Prostate gland (tissue), 2 donors: ENCODE measurements around the gene RPL35. TPM values are rescaled to one million over a fixed set of nuclear protein-coding genes. Genes with fewer than 3 reads are reported as not detected.
A peak's percentile ranks its signal among the peaks of the same experiment; 100 is the strongest.
"Not testable (repeated sequence)": the region's sequence is repeated elsewhere in the genome, so short reads cannot be mapped to it uniquely, and the experiment has no call there.

ENCODE experiments used
- DNase-seq: peaks from one replicate; pipeline ENCODE4 v3.0.0-alpha.2; 2019; ENCODE audit warnings: low spot score
- H3K27ac ChIP-seq, 2 donors: fragments of 200-600 bp; sonication (generic); 2 replicates each; pipeline ENCODE4 v1.5.1; 2017 to 2019
- H3K27me3 ChIP-seq: fragments of 200-600 bp; sonication (generic); replicated peaks from 2 replicates; pipeline ENCODE4 v1.5.1; 2019; ENCODE audit not compliant: insufficient read depth
- H3K36me3 ChIP-seq, 2 donors: fragments of 200-600 bp; sonication (generic); 1 replicate in 1 of 2; 2 replicates in 1 of 2; pipeline versions ENCODE4 v1.5.1 to v1.8.1; 2017 to 2019
- H3K4me1 ChIP-seq: fragments of 200-600 bp; sonication (generic); replicated peaks from 2 replicates; pipeline ENCODE4 v1.5.1; 2019
- H3K4me3 ChIP-seq, 2 donors: fragments of 200-600 bp; sonication (generic); 2 replicates each; pipeline ENCODE4 v1.5.1; 2017 to 2019
- H3K9me3 ChIP-seq: fragments of 200-600 bp; sonication (generic); 2 replicates; pipeline ENCODE4 v1.5.1; 2017
- CTCF ChIP-seq, 4 experiments: fragments of 200-600 bp in 2 of 4; fragments of 450-650 bp in 2 of 4; sonication (generic) in 2 of 4; IDR thresholded peaks; 1 replicate in 3 of 4; 2 replicates in 1 of 4; pipeline ENCODE4 v1.5.1; 2016 to 2019; ENCODE audit warnings: antibody characterized with exemption in 4 of 4, mild to moderate bottlenecking in 2 of 4, moderate library complexity in 2 of 4
- POLR2A ChIP-seq: fragments of 450-650 bp; IDR thresholded peaks from one replicate; pipeline ENCODE4 v1.6.1; 2016; ENCODE audit warnings: antibody characterized with exemption, mild to moderate bottlenecking
- POLR2AphosphoS5 ChIP-seq: sonication (generic); formaldehyde crosslinking; IDR thresholded peaks from one replicate; pipeline ENCODE4 v1.6.1; 2017; ENCODE audit warnings: antibody characterized with exemption
- WGBS: methylation state at CpG from one replicate; pipeline ENCODE4 v1.1.5; 2018; 5-methylcytosine and 5-hydroxymethylcytosine counted together
- intact Hi-C: fragments of 100-400 bp; cut with DNase I; formaldehyde crosslinking; loops from one replicate; pipeline ENCODE4 v1.14.2; 2022
- total RNA-seq, 2 donors: library from RNA; depleted of rRNA; stranded (reverse); fragments of >200 nt; gene quantifications; one replicate each; pipeline ENCODE4 v1.1.0, GENCODE V29; 2016

Gene RPL35
- total RNA-seq, 2 donors from 2014 or later, result 1,539 to 2,854 TPM

GRCh38 chr9:124841075-124841821 lies 20.5 kb downstream of the RPL35 start:
- WGBS, result 66% methylated on average over 14 of the region's 14 CpGs
- no peaks in the 10 kb centered on the region for H3K4me1 ChIP-seq
- DNase-seq, result no peak
- no peaks in the 10 kb centered on the region for H3K9me3 ChIP-seq
- H3K27me3 ChIP-seq, result no peaks in the 10 kb centered on the region
- TF ChIP-seq POLR2A, result no peak
- no peak for TF ChIP-seq CTCF (IDR thresholded peaks at IDR 0.05)
- TF ChIP-seq POLR2AphosphoS5, result no peak
- no peak overlapping the region for H3K27ac ChIP-seq
- no peaks in the 10 kb centered on the region for H3K36me3 ChIP-seq
- intact Hi-C loops, result no loop called here
- H3K4me3 ChIP-seq, result no peak overlapping the region

- WGBS, result 71% methylated on average over 14 of the region's 18 CpGs
- Histone ChIP-seq H3K4me1 (no peaks in the 10 kb centered on the region), H3K9me3 (no peaks in the 10 kb centered on the region), H3K27ac (no peak overlapping the region), H3K27me3 (no peaks in the 10 kb centered on the region), H3K36me3 (no peaks in the 10 kb centered on the region), H3K4me3 (no peak overlapping the region)
- intact Hi-C loops, result no loop called here
- no peak for DNase-seq
- no peak for TF ChIP-seq POLR2AphosphoS5
- TF ChIP-seq CTCF (IDR thresholded peaks at IDR 0.05), result peak in 1 of 4 experiments; percentile 17
Observed at GRCh38 chr9:124840300-124840833, 21.4 kb downstream of the RPL35 start.

GRCh38 chr9:124839612-124840299 lies 22.0 kb downstream of the RPL35 start:
- Histone ChIP-seq H3K36me3 (no peaks in the 10 kb centered on the region), H3K27ac (no peak overlapping the region), H3K4me3 (no peak overlapping the region), H3K27me3 (no peaks in the 10 kb centered on the region), H3K4me1 (no peaks in the 10 kb centered on the region), H3K9me3 (no peaks in the 10 kb centered on the region)
- TF ChIP-seq POLR2AphosphoS5, result no peak
- TF ChIP-seq CTCF (IDR thresholded peaks at IDR 0.05), result peak in 1 of 4 experiments; percentile 51
- no peak for TF ChIP-seq POLR2A
- intact Hi-C loops, result no loop called here
- DNase-seq, result no peak
- WGBS, result 75% methylated on average over 9 of the region's 12 CpGs

GRCh38 chr9:124838567-124839275 lies 23.0 kb downstream of the RPL35 start:
- intact Hi-C loops, H3K4me1 ChIP-seq, H3K9me3 ChIP-seq, H3K27ac ChIP-seq, H3K27me3 ChIP-seq, H3K4me3 ChIP-seq, DNase-seq, H3K36me3 ChIP-seq: not testable (repeated sequence)
- 89% methylated on average over 17 of the region's 52 CpGs for WGBS

- 85% methylated on average over 5 of the region's 5 CpGs for WGBS
- H3K4me3 ChIP-seq, H3K4me1 ChIP-seq, intact Hi-C loops, H3K9me3 ChIP-seq, H3K36me3 ChIP-seq, H3K27ac ChIP-seq, DNase-seq, H3K27me3 ChIP-seq: not testable (repeated sequence)
Observed at GRCh38 chr9:124838132-124838531, 23.6 kb downstream of the RPL35 start.
